Upper lobe of right lung (tissue), 1 donor: Measurements from ENCODE around the gene TRIP10. TPM values are rescaled to one million over a fixed set of nuclear protein-coding genes. Genes with fewer than 3 reads are reported as not detected.

ENCODE experiments used
- ATAC-seq: fragments of 200-7000 bp; cut with Tn5 transposase; one replicate; pipeline ENCODE4 v1.9.1; 2020; ENCODE audit warnings: mild to moderate bottlenecking, moderate library complexity
- DNase-seq: peaks from one replicate; pipeline ENCODE4 v3.0.0-alpha.2; 2020
- H3K27ac ChIP-seq: fragments of 200-600 bp; one replicate; pipeline ENCODE4 v1.8.0; 2022
- H3K27me3 ChIP-seq: fragments of 200-600 bp; one replicate; pipeline ENCODE4 v1.8.0; 2022; ENCODE audit warnings: mild to moderate bottlenecking
- H3K36me3 ChIP-seq: fragments of 200-600 bp; one replicate; pipeline ENCODE4 v1.8.0; 2022
- H3K4me1 ChIP-seq: fragments of 200-600 bp; one replicate; pipeline ENCODE4 v1.8.0; 2022
- H3K4me3 ChIP-seq: fragments of 200-600 bp; one replicate; pipeline ENCODE4 v1.8.0; 2022; ENCODE audit warnings: mild to moderate bottlenecking
- H3K9me3 ChIP-seq: fragments of 200-600 bp; one replicate; pipeline ENCODE4 v1.8.0; 2022
- intact Hi-C: fragments of 100-400 bp; cut with DNase I; formaldehyde crosslinking; loops from one replicate; pipeline ENCODE4 v1.11.0; 2022
- total RNA-seq: library from RNA; stranded (reverse); fragmentation: NEBNext Ultra II Directional; extraction: Animal tissue kit (Norgen Biotek cat#: 25700); gene quantifications from one replicate; pipeline ENCODE4 v1.2.1, GENCODE V29; 2021
- TF ChIP-seq, protein P1 (sequence below): fragments of 200-600 bp; IDR thresholded peaks from one replicate; pipeline ENCODE4 v1.8.0; 2022; ENCODE audit warnings: antibody characterized with exemption
- donor health status: DM: no; HTN: yes; CAD: no; lungs with severe emphysema.

Gene TRIP10
- total RNA-seq, 1 donor from 2014 or later: 88.1 TPM

DNA sequence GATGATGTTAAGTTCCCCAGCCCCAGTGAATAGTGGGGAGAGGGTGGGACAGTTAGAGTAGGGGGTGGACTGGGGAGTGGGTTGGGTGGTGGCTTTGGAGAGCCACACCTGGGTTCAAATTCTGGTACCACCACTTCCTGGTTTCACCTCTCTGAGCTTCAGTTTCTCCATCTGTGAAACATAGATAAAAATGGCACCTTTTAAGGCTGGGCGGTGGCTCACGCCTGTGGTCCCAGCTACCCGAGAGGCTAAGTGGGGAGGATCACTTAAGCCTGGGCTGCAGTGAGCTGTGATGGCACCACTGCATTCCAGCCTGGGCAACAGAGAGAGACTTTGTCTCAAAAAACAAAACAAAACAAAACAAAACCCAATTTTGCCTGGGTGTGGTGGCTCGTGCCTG is 38.9 kb downstream of the TRIP10 start:
- Histone ChIP-seq H3K36me3 (no peaks in the 10 kb centered on the region), H3K27ac (no peak overlapping the region), H3K4me3 (no peak overlapping the region), H3K4me1 (peaks cover 12% of the 10 kb centered on the region), H3K27me3 (no peaks in the 10 kb centered on the region), H3K9me3 (no peaks in the 10 kb centered on the region)
- ATAC-seq (no peak), DNase-seq (no peak)
- TF ChIP-seq, protein P1, sequence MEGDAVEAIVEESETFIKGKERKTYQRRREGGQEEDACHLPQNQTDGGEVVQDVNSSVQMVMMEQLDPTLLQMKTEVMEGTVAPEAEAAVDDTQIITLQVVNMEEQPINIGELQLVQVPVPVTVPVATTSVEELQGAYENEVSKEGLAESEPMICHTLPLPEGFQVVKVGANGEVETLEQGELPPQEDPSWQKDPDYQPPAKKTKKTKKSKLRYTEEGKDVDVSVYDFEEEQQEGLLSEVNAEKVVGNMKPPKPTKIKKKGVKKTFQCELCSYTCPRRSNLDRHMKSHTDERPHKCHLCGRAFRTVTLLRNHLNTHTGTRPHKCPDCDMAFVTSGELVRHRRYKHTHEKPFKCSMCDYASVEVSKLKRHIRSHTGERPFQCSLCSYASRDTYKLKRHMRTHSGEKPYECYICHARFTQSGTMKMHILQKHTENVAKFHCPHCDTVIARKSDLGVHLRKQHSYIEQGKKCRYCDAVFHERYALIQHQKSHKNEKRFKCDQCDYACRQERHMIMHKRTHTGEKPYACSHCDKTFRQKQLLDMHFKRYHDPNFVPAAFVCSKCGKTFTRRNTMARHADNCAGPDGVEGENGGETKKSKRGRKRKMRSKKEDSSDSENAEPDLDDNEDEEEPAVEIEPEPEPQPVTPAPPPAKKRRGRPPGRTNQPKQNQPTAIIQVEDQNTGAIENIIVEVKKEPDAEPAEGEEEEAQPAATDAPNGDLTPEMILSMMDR: no peak
- intact Hi-C loops: no loop called here

DNA sequence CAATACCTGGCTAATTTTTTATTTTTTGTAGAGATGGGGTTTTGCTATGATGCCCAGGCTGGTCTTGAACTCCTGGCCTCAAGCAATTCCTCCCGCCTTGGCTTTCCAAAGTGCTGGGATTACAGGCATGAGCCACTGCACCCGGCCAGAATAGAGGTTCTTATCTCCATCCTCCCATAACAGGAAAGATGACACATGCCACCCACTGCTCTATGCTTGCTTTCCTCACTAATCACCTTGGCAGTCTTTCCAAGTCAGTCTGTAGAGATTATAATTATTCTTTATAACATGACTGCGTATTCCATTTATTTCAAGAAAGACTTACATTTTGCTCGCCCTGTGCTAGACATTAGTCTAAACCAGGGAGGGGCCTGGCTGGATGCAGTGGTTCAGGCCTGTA is 39.7 kb downstream of the TRIP10 start:
- no peak overlapping the region for H3K4me3 ChIP-seq
- H3K36me3 ChIP-seq: no peaks in the 10 kb centered on the region
- TF ChIP-seq, protein P1: no peak
- H3K9me3 ChIP-seq: no peaks in the 10 kb centered on the region
- peaks cover 12% of the 10 kb centered on the region for H3K4me1 ChIP-seq
- ATAC-seq (no peak), DNase-seq (no peak)
- intact Hi-C loops: no loop called here
- no peak overlapping the region for H3K27ac ChIP-seq
- H3K27me3 ChIP-seq: no peaks in the 10 kb centered on the region

DNA sequence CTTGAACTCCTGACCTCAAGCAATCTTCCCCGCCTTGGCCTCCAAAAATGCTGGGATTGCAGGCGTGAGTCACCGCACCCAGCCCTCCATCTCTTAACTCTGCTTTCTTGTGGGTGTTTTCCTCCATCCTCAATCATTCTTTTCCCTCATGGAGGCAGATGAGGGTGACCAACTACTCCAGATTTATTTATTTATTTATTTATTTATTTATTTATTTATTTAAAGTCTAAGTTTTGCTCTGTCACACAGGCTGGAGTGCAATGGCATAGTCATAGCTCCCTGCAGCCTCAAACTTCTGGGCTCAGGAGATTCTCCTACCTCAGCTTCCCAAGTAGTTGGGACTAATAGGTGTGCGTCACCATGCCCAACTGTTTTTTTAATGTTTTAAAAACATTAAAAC is 47.9 kb downstream of the TRIP10 start:
- no peak overlapping the region for H3K27ac ChIP-seq
- TF ChIP-seq, protein P1: no peak
- H3K27me3 ChIP-seq: no peaks in the 10 kb centered on the region
- H3K4me3 ChIP-seq: no peak overlapping the region
- H3K9me3 ChIP-seq: no peaks in the 10 kb centered on the region
- ATAC-seq (no peak), DNase-seq (no peak)
- H3K4me1 ChIP-seq: no peaks in the 10 kb centered on the region
- intact Hi-C loops: no loop called here
- H3K36me3 ChIP-seq: no peaks in the 10 kb centered on the region

DNA sequence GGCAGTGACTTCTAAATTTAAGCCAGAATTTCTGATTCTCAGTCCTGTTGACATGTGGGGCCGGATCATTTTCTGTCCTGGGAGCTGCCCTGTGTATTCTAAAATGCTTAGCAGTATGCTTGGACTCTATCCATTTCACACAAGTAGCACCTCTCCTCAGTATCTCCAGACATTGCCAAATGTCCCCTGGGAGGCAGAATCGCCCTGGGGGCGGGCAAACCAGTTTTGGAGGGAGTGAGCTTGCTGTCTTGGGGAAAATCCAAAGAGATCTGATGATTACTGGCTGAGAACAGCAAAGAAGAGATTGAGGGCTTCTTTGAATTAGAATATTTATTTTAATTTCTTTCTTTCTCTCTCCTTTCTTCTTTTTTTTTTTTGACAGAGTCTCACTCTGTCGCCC is 49.4 kb downstream of the TRIP10 start:
- no peaks in the 10 kb centered on the region for H3K27me3 ChIP-seq
- no peak for DNase-seq
- TF ChIP-seq, protein P1: no peak
- no peak for ATAC-seq
- intact Hi-C loops: no loop called here
- no peaks in the 10 kb centered on the region for H3K36me3 ChIP-seq
- no peak overlapping the region for H3K27ac ChIP-seq
- no peaks in the 10 kb centered on the region for H3K4me1 ChIP-seq
- H3K9me3 ChIP-seq: no peaks in the 10 kb centered on the region
- H3K4me3 ChIP-seq: no peak overlapping the region

DNA sequence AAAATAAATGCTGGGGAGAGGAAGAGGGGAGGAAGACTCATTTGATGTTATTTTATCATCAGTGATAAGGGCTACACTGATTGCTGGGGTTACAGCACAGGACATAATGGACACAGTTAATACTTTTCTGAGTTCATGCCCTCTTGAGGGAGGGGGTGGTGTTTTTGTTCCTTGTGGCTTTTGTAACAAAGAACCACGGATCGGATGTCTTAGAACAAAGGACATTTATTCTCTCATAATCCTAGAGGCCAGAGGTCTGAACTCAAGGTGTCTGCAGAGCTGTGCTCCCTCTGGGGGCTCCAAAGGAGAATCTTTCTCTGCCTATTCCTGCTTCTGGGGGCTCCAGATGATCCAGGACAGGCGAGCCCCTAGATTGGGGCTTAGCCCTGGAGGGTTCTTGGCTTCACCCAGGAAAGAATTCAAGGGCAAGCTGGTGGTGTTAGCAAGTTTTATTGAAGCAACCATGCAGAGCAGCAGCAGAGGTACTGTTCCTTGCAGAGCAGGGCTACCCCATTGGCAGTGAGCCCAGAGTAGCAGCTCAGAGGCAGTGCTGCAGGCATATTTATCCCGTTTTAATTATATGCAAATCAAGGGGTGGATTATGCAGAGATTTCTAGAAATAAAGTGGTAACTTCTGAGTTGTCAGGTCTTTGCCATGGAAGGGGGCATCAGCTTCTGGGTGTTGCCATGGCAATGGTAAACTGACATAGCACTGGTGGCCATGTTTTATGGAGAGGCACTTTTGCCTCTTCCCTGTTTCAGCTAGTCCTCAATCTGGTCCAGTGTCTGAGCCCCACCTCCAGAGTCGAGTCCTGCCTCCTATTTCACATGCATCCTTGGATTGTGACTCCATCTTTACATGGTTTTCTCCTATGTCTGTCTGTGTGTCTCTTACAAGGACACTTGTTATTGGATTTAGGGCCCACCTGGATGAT is 51.0 kb downstream of the TRIP10 start:
- Histone ChIP-seq H3K27me3 (no peaks in the 10 kb centered on the region), H3K9me3 (no peaks in the 10 kb centered on the region), H3K4me1 (no peaks in the 10 kb centered on the region), H3K4me3 (no peak overlapping the region), H3K27ac (no peak overlapping the region), H3K36me3 (no peaks in the 10 kb centered on the region)
- TF ChIP-seq, protein P1: no peak
- no peak for ATAC-seq
- intact Hi-C loops: no loop called here
- no peak for DNase-seq
